Measurements from ENCODE around the gene CASKIN1.

CASKIN1 gene

GRCh38 chr16:2161911-2162310, 34.5 kb downstream of the CASKIN1 start:
- no peak for DNase-seq
- Histone ChIP-seq H3K27me3 (ENCODE audit: insufficient read depth, low read length, poor library complexity) (no peaks in the 10 kb centered on the region), H3K9ac (ENCODE audit: low read depth, low read length) (no peak overlapping the region), H4K20me1 (ENCODE audit: insufficient read depth, low read length) (peaks cover 65% of the 10 kb centered on the region), H3K4me3 (ENCODE audit: low read depth in 1 of 2, low read length in 2 of 2) (no peak overlapping the region), H3K4me2 (ENCODE audit: insufficient read depth, low read length) (no peak overlapping the region), H3K4me1 (ENCODE audit: insufficient read depth, low read length) (peaks cover 21% of the 10 kb centered on the region), H3K9me3 (ENCODE audit: insufficient read depth, low read length, severe bottlenecking) (peaks cover 11% of the 10 kb centered on the region), H3K27ac (ENCODE audit: low read length) (no peak overlapping the region), H3K79me2 (ENCODE audit: insufficient read depth, low read length) (peaks cover 88% of the 10 kb centered on the region), H3K36me3 (ENCODE audit: insufficient read depth, low read length) (peaks cover 41% of the 10 kb centered on the region), H2AFZ (ENCODE audit: low read depth, low read length) (no peak overlapping the region)
- no peak for TF ChIP-seq EZH2 (IDR thresholded peaks at IDR 0.05; ENCODE audit: borderline replicate concordance, low read depth, low read length, severe bottlenecking)
- TF ChIP-seq, protein P1, sequence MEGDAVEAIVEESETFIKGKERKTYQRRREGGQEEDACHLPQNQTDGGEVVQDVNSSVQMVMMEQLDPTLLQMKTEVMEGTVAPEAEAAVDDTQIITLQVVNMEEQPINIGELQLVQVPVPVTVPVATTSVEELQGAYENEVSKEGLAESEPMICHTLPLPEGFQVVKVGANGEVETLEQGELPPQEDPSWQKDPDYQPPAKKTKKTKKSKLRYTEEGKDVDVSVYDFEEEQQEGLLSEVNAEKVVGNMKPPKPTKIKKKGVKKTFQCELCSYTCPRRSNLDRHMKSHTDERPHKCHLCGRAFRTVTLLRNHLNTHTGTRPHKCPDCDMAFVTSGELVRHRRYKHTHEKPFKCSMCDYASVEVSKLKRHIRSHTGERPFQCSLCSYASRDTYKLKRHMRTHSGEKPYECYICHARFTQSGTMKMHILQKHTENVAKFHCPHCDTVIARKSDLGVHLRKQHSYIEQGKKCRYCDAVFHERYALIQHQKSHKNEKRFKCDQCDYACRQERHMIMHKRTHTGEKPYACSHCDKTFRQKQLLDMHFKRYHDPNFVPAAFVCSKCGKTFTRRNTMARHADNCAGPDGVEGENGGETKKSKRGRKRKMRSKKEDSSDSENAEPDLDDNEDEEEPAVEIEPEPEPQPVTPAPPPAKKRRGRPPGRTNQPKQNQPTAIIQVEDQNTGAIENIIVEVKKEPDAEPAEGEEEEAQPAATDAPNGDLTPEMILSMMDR (IDR thresholded peaks at IDR 0.05; ENCODE audit: borderline replicate concordance, extremely low read depth, low read length, poor library complexity, severe bottlenecking) = no peak
- no peak for ATAC-seq (ENCODE audit: insufficient read depth, low read depth)

DNA sequence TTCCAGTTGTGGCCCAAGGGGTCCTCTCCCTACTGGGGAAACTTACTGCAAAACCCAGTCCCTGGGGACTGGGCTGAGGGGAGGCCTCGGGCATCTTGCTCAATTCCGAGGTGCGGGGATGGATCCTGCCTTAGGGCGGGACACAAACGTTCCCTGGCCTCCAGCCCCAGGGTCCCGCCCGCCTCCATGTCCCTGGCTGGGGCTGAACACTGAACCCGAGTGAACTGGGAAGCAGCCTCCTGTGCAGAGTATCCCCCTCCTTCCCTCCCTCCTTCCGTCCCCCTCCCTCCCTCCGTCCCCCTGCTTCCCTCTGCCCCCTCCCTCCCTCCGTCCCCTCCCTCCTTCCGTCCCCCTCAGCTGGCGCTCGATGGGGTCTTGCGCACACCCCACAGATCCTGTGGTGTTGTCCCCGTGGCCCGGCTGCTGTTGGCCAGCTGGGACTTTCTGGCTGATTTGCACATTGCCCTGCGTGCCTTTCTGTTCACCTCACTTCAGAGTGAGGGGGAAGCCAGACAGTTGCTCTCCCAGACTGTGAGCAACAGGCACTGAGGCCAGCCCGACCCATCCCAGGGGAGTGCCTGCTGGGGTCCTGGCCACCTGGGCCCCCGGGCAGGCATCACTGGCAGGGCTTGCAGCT, 35.4 kb downstream of the CASKIN1 start:
- Histone ChIP-seq H2AFZ (ENCODE audit: low read depth, low read length) (no peak overlapping the region), H3K9ac (ENCODE audit: low read depth, low read length) (no peak overlapping the region), H3K27ac (ENCODE audit: low read length) (no peak overlapping the region), H3K4me1 (ENCODE audit: insufficient read depth, low read length) (peaks cover 27% of the 10 kb centered on the region), H3K4me2 (ENCODE audit: insufficient read depth, low read length) (no peak overlapping the region), H3K79me2 (ENCODE audit: insufficient read depth, low read length) (peaks cover 91% of the 10 kb centered on the region), H3K9me3 (ENCODE audit: insufficient read depth, low read length, severe bottlenecking) (peaks cover 11% of the 10 kb centered on the region), H3K27me3 (ENCODE audit: insufficient read depth, low read length, poor library complexity) (no peaks in the 10 kb centered on the region), H4K20me1 (ENCODE audit: insufficient read depth, low read length) (peaks cover 72% of the 10 kb centered on the region), H3K4me3 (ENCODE audit: low read depth in 1 of 2, low read length in 2 of 2) (no peak overlapping the region), H3K36me3 (ENCODE audit: insufficient read depth, low read length) (peaks cover 32% of the 10 kb centered on the region)
- no peak for TF ChIP-seq EZH2 (IDR thresholded peaks at IDR 0.05; ENCODE audit: borderline replicate concordance, low read depth, low read length, severe bottlenecking)
- TF ChIP-seq, protein P1 (IDR thresholded peaks at IDR 0.05; ENCODE audit: borderline replicate concordance, extremely low read depth, low read length, poor library complexity, severe bottlenecking) = no peak
- DNase-seq (no peak), ATAC-seq (ENCODE audit: insufficient read depth, low read depth) (no peak)

DNA sequence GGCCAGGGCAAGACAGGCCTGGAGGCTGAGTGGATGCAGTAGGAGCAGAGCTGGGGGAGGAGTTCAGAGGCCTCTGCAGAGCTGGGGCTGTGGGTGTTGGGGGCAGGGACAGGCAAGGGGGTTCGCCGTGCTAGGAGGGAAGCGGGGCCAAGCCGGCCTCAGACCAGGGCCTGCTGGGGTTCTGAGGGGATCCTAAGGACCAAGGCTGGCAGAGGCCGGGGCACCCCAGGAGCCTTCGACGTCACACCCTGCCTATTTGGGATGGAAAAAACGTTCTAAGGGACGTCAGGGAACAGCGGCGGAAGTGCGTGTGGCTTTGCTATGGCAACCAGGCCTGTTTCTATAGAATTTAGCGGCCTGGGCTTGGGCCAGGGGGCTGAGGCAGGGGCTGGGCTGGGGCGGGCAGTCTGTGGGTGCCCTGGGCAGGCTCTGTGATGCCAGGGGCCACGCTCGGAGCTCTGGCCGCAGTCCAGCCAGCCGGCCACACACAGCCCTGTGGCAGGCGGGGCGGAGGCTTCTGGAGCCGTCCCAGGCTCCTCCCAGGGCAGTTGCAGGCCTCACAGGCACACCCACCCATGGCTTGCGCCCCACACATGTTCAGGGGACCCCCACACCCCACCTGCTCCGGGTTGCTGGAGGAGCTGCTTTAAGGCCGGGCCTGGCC, 37.1 kb downstream of the CASKIN1 start:
- H2AFZ ChIP-seq (ENCODE audit: low read depth, low read length) = no peak overlapping the region
- H3K9ac ChIP-seq (ENCODE audit: low read depth, low read length) = peak overlapping the region; percentile 79; the same call in 1 of the 2 replicates
- peaks cover 79% of the 10 kb centered on the region for H4K20me1 ChIP-seq (ENCODE audit: insufficient read depth, low read length)
- H3K4me1 ChIP-seq (ENCODE audit: insufficient read depth, low read length) = peaks cover 29% of the 10 kb centered on the region
- peaks cover 11% of the 10 kb centered on the region for H3K9me3 ChIP-seq (ENCODE audit: insufficient read depth, low read length, severe bottlenecking)
- no peaks in the 10 kb centered on the region for H3K27me3 ChIP-seq (ENCODE audit: insufficient read depth, low read length, poor library complexity)
- TF ChIP-seq, protein P1 (IDR thresholded peaks at IDR 0.05; ENCODE audit: borderline replicate concordance, extremely low read depth, low read length, poor library complexity, severe bottlenecking) = no peak
- TF ChIP-seq EZH2 (IDR thresholded peaks at IDR 0.05; ENCODE audit: borderline replicate concordance, low read depth, low read length, severe bottlenecking) = no peak
- H3K79me2 ChIP-seq (ENCODE audit: insufficient read depth, low read length) = peaks cover 92% of the 10 kb centered on the region
- no peak for DNase-seq
- no peak overlapping the region for H3K4me3 ChIP-seq (ENCODE audit: low read depth in 1 of 2, low read length in 2 of 2)
- H3K36me3 ChIP-seq (ENCODE audit: insufficient read depth, low read length) = peaks cover 31% of the 10 kb centered on the region
- H3K4me2 ChIP-seq (ENCODE audit: insufficient read depth, low read length) = no peak overlapping the region
- H3K27ac ChIP-seq (ENCODE audit: low read length) = no peak overlapping the region; the same call in 1 of the 2 replicates
- ATAC-seq (ENCODE audit: insufficient read depth, low read depth) = no peak

All from DND-41 (cell line).